Measurements from ENCODE around the gene SLIT3.
A peak's percentile ranks its signal among the peaks of the same experiment; 100 is the strongest.

The SLIT3 gene

DNA sequence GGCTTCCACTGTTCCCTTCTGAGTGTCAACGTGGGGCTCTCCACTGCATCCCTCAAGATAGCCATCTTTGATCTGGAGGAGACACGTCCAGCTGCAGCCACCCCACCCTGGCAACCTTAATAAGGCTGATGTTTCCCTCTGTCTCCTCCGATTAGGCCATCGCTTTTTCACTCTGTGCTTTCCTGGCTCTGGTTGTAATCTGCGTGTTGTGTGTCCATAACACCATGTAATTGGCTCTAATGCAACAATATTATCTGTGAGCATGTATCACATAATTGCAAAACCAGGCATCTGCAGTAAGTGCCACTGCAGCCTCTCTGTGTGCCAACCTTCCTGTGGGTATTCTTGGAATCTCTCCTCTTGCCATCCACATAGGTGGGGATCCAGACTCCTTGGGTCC lies 471.9 kb downstream of the SLIT3 start:
- DNase-seq (ENCODE audit: low spot score), result no peak

DNA sequence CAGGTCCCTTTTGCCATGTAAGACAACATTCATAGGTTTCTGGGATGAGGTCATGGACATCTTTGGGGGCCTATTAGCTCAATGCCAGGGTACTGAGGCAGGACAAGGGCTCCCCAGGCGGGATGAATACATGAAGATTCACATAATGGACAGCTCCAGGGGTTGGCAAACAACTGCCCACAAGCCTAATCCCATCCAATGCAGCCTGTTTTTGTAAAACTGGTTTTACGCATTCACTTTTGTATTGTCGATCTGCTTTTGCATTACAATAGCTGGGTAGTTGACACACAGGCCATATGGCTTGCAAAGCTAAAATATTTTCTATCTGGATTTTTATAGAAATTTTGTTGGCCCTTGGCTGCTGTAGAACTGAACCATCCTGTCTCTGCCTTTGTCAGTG lies 473.3 kb downstream of the SLIT3 start:
- DNase-seq (ENCODE audit: low spot score), result no peak

DNA sequence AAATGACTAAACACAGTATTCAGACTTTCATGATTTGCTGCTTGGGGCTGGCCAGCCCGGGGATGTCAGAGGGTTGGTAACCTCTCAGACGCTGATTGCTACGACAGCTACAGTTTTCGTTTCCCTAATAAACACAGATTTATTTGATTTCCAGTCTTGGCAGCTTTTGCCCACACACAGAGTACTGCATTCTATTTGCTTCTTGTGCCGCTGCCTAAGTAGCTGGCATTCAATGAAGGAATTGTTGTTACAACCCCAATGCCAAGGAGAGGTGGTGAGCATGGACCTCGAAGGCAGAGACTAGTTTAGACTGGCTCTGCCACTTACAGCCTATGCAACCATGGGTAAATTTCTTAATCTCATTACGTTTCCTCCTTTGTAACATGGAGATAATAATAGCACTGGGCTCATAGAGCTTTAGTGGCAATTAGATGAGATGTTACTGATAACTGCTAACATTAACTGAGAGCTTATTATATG lies 474.7 kb downstream of the SLIT3 start:
- DNase-seq (ENCODE audit: low spot score), result peak; percentile 63

DNA sequence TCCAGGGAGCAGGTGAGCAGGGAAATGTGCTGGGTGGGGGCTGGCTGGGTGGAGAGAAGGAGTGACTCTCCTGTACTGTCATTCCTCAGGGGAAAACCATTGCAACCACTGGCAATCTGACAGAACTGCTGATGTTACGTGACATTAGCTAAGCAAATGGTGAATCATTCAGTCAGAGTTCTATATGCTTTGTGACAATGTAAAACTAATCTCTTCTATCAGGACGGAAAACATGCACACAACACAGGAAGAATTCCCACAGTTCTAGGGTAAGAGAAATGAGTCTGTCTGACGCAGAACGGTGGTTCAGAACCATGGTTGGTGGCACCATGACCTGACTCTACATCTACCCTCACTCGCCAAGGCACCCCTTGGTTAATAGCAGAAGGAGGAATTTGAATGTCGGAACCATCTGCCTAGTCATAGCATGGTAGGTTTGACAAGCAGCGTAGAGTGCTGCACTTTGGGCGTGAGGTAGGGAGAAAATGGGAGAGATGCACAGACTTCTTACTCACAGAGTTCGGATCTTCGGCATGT lies 478.1 kb downstream of the SLIT3 start:
- DNase-seq (ENCODE audit: low spot score), result no peak

DNA sequence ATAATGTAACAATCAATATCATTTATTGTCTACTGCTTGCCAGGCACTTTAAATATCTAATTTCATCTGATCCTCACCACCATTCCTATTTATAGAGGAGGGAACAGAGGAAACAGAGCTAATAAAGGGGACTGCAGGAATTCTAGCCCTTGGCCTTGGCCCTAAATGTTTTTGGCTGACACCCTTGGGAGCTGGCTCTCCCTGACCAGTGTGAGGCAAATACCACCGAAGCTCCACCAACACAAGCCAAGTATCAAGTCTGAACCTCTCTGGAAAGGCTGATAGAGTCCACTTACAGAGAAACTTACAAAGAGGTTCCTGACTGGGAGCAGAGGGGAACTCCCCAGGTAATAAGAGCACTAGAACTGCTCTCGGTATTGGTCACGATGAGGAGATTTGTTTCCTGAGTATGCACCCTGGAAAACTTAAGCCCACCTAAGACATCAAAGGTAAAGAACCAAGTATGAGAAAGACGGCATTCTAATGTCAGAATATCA lies 478.6 kb downstream of the SLIT3 start:
- no peak for DNase-seq (ENCODE audit: low spot score)

DNA sequence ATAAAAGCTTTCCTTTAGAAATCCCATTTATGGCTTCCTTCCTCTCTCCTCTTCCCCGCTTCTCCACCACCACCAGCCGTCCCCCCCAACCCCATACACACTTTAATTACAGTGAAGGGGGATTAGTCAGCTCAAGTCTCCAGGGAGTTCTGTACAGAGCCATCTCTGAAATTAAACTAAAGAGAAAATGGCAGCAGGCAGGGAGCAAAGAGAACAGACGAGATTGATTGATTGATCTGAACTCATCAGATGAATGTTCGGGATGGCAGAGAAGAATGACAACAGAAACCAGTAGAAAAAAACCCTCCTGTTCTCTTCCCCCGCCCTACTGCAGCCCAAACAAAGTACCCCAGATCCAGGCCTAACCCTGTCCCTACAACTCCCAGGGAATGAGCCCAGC lies 480.1 kb downstream of the SLIT3 start:
- no peak for DNase-seq (ENCODE audit: low spot score)

DNA sequence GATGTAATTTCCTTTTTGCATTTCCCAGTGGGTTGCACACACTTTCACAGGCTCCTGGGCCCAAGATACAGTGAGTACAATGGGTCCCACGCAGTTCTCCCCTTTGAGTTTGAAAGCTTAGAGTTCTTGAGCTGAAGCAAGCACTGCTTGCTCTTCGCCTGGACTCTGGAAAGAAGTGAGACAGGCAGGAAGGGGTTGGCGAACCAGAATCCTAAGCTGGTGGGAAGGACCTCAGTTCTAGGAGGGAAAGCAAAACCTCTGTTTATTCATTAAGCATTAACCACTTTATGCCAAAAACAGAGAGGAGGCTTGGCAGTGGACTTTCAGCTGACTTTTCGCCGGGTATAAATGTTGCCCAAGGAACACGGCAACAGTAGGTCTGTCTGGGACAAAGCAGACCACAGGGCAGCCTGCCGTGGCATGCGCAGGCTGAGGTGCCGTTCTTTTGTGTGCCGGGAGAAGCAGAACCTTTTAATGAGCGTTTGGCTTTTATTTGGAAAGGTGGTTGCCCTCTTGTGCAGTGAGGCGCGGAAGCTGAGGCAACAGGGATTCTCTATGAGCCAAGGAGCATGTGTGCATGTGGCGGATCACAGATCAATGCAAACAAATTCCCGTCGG lies 481.8 kb downstream of the SLIT3 start:
- DNase-seq (ENCODE audit: low spot score), result peak; percentile 23

DNA sequence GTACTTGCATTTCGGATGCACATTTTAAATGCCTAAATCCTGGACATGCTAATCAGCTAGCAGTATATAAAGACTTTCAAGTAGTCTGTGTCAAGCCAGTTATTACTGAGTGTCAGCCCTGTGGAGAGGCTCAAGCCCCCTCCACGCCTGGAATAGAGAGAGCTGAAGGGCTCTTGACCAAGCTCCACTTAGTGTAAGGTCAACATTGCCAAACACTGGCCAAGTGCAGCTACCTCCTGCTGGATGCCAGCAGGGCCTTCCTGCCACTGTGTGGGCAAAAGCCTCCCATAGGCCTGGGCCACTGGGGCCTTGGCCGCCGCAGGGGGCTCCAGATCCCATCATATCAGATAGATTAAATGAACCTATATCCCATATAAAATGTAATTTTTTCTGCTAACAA lies 482.4 kb downstream of the SLIT3 start:
- DNase-seq (ENCODE audit: low spot score), result no peak

DNA sequence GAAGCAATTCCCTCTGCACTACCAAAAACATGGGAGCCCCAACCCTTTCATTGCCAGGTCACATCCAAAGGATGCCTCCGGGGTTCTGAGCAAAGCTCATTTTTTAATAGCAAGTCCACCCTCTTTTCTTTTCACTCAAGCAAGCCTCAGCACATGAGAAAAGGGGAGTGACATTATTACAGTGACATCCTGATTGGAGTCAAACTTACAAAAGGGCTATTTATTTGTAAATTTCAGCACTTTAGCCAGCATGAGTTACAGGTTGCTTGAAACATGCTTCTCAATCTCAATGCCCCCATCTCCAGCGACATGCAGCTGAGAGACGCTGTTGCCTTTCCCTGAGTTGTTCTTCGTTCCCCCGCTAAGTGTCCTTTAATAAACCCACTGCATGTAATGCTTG lies 483.3 kb downstream of the SLIT3 start:
- DNase-seq (ENCODE audit: low spot score), result no peak

DNA sequence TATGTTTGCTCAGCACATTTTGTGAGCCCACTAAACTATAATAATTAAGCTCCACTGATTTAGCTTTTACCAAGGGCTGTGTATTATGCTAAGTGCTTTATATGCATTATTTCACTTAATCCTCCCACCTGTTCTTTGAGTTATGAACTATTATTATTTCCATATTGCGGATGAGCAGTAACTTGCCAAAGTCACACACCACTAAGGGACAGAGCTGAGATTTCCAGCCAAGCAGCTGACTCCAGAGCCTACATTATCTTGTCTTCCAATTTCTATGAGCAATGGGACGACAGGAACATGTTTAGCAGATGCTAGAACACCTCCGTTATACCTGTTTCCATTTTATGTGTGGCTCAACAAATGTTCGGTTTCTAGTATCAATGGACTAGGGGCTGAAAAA lies 484.3 kb downstream of the SLIT3 start:
- no peak for DNase-seq (ENCODE audit: low spot score)

DNA sequence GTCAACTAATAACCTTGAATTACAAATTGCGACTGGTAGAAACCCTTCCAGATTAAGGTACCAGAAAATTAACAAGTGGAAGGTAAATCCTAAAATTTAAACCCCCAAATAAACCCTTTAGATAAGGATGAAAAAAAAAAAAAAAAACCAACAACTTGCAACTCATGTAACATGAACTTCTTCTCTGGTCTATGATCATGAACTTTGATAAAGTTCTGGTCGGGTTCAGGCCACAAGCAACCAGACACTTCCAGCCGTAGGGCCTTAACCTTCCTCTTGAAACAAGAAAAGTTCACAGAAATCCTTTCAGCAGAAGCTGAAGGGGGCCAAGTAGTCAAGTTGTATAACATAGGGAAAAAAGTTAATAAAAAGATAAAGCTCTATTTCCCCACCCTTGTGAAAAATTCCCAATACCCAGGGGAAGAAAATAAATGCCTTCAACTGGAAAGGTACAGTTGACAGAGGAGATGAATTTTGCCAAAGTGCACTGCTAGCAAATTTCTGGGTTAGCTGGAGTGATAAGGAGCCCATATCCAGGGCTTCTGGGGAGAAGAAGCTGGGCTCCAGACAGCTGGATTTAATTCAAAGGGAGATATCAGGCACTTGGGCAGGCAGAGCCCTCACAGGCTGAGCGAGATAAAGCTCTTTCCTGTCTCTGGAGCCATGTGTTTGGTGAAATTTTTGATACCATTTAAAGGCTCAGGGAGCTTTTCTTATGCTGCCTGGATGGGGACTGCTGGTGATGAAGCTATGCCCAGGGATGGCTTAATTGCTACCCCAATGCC lies 487.6 kb downstream of the SLIT3 start:
- no peak for DNase-seq (ENCODE audit: low spot score)

DNA sequence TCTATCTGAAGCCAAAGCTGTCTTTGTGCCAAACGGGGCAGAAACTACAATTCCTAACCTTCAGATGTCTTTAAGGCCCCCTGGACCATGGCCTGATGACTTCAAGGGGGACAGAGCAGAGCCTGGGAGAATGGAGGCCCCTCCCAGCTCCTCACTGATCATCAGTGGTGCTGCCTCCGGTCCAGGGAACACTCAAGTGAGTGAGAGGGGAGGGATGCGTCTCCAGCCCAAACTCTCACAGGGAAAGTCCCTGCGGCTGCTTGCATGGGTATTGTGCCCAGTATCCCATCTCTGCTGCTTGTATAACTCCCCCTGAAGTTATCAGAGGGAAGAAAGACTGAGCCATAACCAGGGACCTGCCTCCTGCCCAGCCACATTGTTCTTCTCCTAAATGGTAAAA lies 490.3 kb downstream of the SLIT3 start:
- no peak for DNase-seq (ENCODE audit: low spot score)

DNA sequence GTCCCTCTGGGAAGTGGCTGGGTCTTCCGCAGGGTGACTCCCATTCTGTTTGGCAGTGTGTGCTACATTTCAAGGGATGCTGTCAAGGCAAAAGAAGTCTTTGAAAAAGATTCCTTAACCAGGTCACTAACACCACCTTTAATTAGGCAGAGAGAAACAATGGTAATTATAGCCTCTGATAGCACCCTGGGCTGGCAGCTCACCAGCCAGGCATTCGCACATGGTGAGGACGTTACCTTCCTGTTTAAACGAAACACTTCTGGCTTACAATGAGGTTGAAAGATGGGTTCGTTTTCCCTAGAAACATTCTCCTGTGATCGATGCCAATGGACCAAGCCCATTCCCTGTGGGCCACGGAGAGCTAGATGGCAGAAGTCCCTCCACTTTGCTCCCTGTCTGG lies 491.7 kb downstream of the SLIT3 start:
- DNase-seq (ENCODE audit: low spot score), result no peak

DNA sequence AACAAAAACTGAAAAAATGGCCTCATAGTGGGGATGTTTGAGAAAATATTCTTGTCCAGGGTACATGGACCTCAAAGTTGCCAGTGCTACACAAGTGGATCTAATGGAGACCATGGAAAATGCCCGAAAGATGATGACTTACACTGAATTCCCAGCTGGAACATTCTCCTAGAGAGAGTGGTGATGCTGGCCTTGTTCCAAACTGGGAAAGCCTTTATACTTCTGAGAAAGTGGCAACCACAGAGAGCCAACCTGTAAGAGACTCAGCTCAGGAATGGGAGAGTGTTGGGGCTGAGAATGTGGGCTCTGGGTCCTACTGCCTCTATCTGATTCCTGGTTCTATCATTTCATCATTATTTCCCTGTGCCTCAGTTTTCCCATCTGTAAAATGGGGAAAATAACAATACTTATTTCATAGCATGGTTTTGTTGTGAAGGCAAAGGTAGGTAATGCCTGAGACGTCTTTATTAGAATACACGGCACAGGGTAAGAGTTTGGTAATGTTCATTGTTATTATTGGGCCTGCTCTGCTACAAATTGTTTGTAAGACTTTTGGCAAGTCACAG lies 492.8 kb downstream of the SLIT3 start:
- DNase-seq (ENCODE audit: low spot score), result no peak

DNA sequence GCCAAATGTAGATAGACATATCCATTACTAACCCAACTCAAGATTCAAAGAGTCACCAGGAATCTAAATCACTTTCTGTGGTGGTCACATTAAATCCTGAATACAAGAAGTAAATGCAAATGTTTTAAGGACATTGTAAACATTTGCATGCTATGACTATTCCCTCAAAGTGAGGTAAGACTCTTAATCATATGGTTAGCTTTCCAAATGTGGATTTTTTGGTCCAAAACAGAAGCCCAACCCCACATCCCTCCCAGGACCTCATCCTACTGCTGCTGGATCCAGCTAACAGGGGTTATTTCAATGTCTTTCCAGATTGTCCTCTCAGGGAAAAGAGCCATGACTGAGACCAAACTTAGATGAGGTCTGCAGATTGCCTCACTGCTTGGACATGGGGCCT lies 493.7 kb downstream of the SLIT3 start:
- no peak for DNase-seq (ENCODE audit: low spot score)

DNA sequence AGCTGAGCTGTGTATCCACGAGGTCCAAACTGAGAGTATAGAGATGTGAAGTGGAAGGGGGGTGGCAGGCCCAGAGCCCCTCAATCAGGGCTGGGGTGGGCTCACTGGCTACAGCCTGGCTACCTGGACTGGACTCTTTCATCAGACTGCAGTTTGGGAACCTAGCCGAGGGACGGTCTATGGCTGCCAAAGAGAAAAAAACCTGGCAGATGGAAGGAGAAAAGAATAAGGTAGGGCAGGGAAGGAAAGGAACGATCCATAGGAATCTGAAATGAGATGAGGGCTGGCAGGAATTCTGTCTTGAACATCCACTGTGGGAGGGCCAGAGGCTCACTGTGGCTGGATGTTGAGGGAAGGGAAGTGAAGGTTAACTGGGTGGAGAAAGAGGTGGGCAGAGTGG lies 497.4 kb downstream of the SLIT3 start:
- no peak for DNase-seq (ENCODE audit: low spot score)

DNA sequence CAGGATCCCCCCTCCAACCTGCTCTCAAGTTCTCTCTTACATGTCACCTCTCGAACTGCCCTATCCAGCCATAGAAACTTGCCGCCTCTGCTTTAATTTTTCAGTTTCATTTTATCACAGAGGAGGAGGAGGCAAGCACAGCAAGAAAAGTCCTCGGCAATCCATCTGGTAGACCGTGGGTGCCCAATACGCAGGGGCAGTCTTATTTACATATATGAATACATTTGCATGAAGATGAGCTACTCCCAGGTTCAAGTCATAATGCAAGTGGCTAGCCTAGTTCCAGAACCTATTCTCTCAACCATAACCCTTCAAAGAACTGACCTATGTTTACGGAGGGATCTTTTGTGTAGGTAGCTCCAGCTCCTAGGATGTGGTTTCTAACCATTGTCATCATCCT lies 498.6 kb downstream of the SLIT3 start:
- DNase-seq (ENCODE audit: low spot score), result no peak

DNA sequence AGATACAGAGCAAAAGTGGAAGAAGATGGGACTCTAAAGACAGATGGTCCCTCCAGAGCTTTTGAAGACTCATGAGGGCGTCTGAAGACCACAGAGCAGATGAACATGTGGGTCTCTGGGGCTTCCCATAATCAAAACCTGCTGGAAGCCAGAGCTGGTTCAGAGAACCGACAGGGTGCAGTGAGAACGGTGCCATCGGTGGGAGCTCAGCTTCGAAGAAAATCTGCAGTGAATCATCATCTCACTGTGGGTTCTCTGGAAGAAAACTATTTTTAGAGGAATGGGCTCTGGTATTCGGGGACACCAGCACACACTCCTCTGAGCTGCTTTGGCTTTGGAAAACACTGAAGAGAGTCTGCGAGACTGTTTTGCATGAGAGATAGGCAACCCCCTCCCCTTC lies 499.4 kb downstream of the SLIT3 start:
- no peak for DNase-seq (ENCODE audit: low spot score)

DNA sequence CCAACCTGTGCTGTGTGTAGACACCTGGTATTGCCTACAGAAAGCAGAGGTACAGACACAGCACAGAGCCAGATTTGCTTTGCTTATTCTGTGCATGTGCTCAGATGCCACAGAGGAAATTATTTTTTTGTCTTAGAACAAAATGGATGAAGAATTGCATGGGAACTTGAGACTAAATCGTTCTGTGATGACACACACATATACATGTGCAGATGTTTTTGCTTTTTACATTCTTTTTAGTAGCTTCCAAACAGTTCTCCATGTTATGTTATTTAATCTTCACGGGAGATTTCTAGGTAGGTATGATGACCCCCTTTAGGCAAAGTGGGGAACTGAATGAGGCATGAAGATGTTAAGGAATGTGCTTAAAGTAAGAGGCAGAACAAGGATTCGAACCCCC lies 500.2 kb downstream of the SLIT3 start:
- no peak for DNase-seq (ENCODE audit: low spot score)

DNA sequence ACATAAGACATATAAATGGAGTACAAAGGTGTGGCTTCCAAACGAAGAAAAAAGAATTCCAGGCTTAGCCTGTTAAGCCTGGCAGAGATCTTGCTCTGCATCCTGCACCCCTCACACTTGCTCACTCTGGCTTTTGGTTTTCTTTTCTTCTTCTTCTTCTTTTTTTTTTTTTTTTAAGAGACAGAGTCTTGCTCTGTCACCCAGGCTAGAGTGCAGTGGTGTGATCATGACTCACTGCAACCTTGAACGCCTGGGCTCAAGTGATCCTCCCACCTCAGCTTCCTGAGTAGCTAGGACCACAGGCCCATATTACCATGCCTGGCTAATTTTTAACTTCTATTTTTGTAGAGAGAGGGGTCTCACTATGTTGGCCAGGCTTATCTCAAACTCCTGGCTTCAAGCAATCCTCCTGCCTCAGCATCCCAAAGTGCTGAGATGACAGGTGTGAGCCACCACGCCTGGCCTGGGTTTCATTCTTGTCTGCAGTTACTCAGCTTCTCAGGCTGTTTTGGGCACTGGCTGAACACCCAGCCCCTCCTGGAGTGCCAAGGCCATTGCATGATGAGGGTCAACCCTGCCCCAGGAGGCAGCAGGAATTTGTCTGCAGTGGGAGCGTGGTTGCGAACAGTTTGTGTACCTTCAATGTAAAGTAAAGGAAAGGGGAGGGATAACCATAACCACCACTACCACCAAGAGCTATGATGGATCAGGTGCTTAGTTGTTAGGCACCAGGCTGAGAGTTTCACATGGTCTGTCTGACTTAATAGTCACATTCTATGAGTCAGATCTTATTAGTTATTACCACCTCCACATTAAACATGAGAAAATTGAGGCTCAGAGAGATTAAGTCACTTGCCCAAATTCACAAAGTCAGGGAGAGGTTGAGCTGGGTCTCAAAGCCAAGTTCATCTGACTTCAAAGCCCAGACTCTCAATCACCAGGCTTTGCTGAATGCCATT lies 502.6 kb downstream of the SLIT3 start:
- no peak for DNase-seq (ENCODE audit: low spot score)

DNA sequence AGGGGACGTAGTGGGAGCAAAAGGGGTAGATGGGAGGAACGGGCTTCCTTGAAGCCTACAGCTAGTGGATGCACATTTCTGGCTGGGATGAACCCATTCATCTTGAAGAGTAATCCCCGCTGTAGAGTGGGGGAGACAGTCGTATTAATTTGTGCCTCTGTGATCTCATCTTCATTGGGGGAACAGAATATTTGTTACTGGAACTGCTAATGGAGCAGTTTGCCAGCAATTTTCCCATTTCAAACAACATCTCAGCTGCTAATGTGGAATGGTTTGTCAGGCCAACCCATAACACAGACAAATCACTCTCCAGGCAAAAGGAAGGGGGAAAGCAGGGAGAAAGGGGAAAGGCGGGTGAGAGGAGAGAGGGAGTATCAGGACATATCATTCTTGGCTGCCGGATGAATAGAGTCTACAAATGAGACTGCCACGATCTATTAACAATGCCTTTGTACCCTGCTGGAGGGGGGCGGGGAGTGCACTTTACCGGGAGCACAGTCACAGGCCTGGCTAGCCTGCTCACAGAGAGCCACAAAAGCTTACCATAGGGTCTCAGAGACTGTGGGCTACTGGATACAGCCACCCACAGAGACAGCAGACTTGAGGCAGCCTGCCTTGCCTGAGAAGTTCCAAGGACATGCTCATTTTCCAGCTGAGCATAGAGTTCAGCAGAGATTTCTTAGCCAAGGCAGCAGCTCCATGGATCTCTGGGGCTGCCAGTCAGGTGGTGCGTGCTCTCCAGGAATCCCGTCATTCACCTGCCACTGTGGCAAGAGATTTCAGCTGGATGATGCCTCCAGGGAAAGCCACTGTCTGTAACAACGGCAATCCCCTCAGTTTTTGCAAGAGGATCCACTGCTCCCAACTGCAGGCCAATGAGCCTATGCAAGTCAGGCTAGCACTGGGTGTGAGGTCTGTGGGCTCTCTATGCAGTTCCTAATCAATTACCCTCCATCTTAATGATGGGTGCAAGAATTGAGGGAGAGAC lies 504.1 kb downstream of the SLIT3 start:
- peak; percentile 84 for DNase-seq (ENCODE audit: low spot score)
